WTC11 (cell line): ENCODE data around the gene SBSN.

Experiments used
- ATF1 ChIP-seq: sonication (generic); formaldehyde crosslinking; IDR thresholded peaks from 2 replicates; pipeline ENCODE4 v1.8.1; 2023; ENCODE audit warnings: mild to moderate bottlenecking, moderate library complexity, missing genetic modification reagents
- ATF3 ChIP-seq: sonication (generic); formaldehyde crosslinking; conservative IDR thresholded peaks from 2 replicates; pipeline ENCODE4 v1.8.1; 2022; ENCODE audit warnings: mild to moderate bottlenecking, missing genetic modification reagents
- CTCF ChIP-seq: fragments of 200-600 bp; IDR thresholded peaks from 2 replicates; pipeline ENCODE4 v1.8.0; 2022; ENCODE audit warnings: antibody characterized with exemption
- FOXJ3 ChIP-seq: sonication (generic); formaldehyde crosslinking; IDR thresholded peaks from 2 replicates; pipeline ENCODE4 v1.9.0; 2021; ENCODE audit warnings: missing genetic modification reagents, mild to moderate bottlenecking, borderline replicate concordance
- FOXP1 ChIP-seq: sonication (generic); formaldehyde crosslinking; IDR thresholded peaks from 2 replicates; pipeline ENCODE4 v1.8.0; 2022; ENCODE audit warnings: missing genetic modification reagents, mild to moderate bottlenecking, moderate library complexity, borderline replicate concordance
- HMGXB4 ChIP-seq: sonication (generic); formaldehyde crosslinking; IDR thresholded peaks from 2 replicates; pipeline ENCODE4 v1.8.1; 2023; ENCODE audit warnings: mild to moderate bottlenecking, moderate library complexity, missing genetic modification reagents
- MYBL2 ChIP-seq: sonication (generic); formaldehyde crosslinking; IDR thresholded peaks from 2 replicates; pipeline ENCODE4 v1.8.1; 2023; ENCODE audit warnings: mild to moderate bottlenecking, moderate library complexity, missing genetic modification reagents
- SMAD3 ChIP-seq: sonication (generic); formaldehyde crosslinking; IDR thresholded peaks from 2 replicates; pipeline ENCODE4 v1.8.0; 2022; ENCODE audit warnings: missing genetic modification reagents, mild to moderate bottlenecking, borderline replicate concordance
- STAT6 ChIP-seq: sonication (generic); formaldehyde crosslinking; conservative IDR thresholded peaks from 2 replicates; pipeline ENCODE4 v1.8.1; 2023; ENCODE audit warnings: mild to moderate bottlenecking, low read depth, missing genetic modification reagents, moderate library complexity
- TP53 ChIP-seq: sonication (generic); formaldehyde crosslinking; IDR thresholded peaks from 2 replicates; pipeline ENCODE4 v1.8.1; 2023; ENCODE audit warnings: mild to moderate bottlenecking, missing genetic modification reagents
- ZNF138 ChIP-seq: sonication (generic); formaldehyde crosslinking; conservative IDR thresholded peaks from 2 replicates; pipeline ENCODE4 v1.8.1; 2022; ENCODE audit warnings: mild to moderate bottlenecking, moderate library complexity, missing genetic modification reagents
- ZNF232 ChIP-seq: sonication (generic); formaldehyde crosslinking; IDR thresholded peaks from 2 replicates; pipeline ENCODE4 v1.8.0; 2022; ENCODE audit warnings: mild to moderate bottlenecking, missing genetic modification reagents
- ZNF416 ChIP-seq: fragments of 250-450 bp; sonication (Bioruptor Pico); IDR thresholded peaks from 2 replicates; pipeline ENCODE4 v1.9.0; 2021; ENCODE audit warnings: mild to moderate bottlenecking, inconsistent platforms

GRCh38 chr19:35555301-35556005 is 27.3 kb upstream of the SBSN start:
- TF ChIP-seq CTCF (peak; percentile 25), SMAD3 (CRISPR knock-in tag) (no peak), FOXP1 (CRISPR knock-in tag) (no peak), ATF1 (CRISPR knock-in tag) (no peak), FOXJ3 (no peak), TP53 (CRISPR knock-in tag) (no peak), ATF3 (CRISPR knock-in tag) (no peak), ZNF232 (CRISPR knock-in tag) (no peak), HMGXB4 (CRISPR knock-in tag) (no peak), MYBL2 (CRISPR knock-in tag) (no peak), ZNF416 (CRISPR knock-in tag) (no peak), ZNF138 (CRISPR knock-in tag) (no peak), STAT6 (CRISPR knock-in tag) (no peak)
